Activated CD4-positive, alpha-beta memory T cell treated with anti-CD3 and anti-CD28 coated beads for 36 hours (primary cell): Measurements from ENCODE around the gene SLC13A3. TPM values are rescaled to one million over a fixed set of nuclear protein-coding genes. Genes with fewer than 3 reads are reported as not detected.

Experiments
- CTCF ChIA-PET: fragments of 350-600 bp; sonication (Branson Sonifier 250); formaldehyde crosslinking; loops from one replicate; lab custom pipeline; 2021; ENCODE audit warnings: antibody characterized with exemption, inconsistent platforms; lab: Charles Lee
- POLR2A ChIA-PET: fragments of 350-600 bp; sonication (Branson Sonifier 250); formaldehyde crosslinking; loops from one replicate; lab custom pipeline; 2021; ENCODE audit warnings: antibody characterized with exemption; lab: Charles Lee
- DNase-seq: peaks from one replicate; pipeline ENCODE4 v3.0.0-alpha.2; 2020
- H3K27ac Mint-ChIP-seq: one replicate; pipeline ENCODE4 v1.8.0; 2021; ENCODE audit warnings: mixed read lengths
- H3K27me3 Mint-ChIP-seq: one replicate; pipeline ENCODE4 v1.8.0; 2021; ENCODE audit warnings: mixed read lengths
- H3K36me3 Mint-ChIP-seq: one replicate; pipeline ENCODE4 v1.8.0; 2021; ENCODE audit warnings: mixed read lengths
- H3K4me1 Mint-ChIP-seq: one replicate; pipeline ENCODE4 v1.8.0; 2021; ENCODE audit warnings: low read depth, mixed read lengths
- H3K4me3 Mint-ChIP-seq: one replicate; pipeline ENCODE4 v1.8.0; 2021; ENCODE audit warnings: mild to moderate bottlenecking, mixed read lengths
- H3K9me3 Mint-ChIP-seq: one replicate; pipeline ENCODE4 v1.8.0; 2021; ENCODE audit warnings: mixed read lengths
- intact Hi-C: fragments of 100-400 bp; cut with micrococcal nuclease; formaldehyde crosslinking; loops from one replicate; pipeline ENCODE4 v1.15.1; 2023
- total RNA-seq, 2 experiments: library from RNA; stranded (reverse); gene quantifications; one replicate each; pipeline ENCODE4 v1.2.3, GENCODE V29; 2021

Gene SLC13A3
- total RNA-seq, 2 experiments from 2014 or later, result 0.10 TPM; not detected in 1

GRCh38 chr20:46646659-46647380 is 4.4 kb downstream of the SLC13A3 start:
- no peak overlapping the region for H3K27ac Mint-ChIP-seq
- no peak overlapping the region for H3K4me3 Mint-ChIP-seq
- ChIA-PET CTCF (no interaction called here), POLR2A (no interaction called here)
- H3K4me1 Mint-ChIP-seq, result no peaks in the 10 kb centered on the region
- no peaks in the 10 kb centered on the region for H3K9me3 Mint-ChIP-seq
- H3K27me3 Mint-ChIP-seq, result peaks cover 19% of the 10 kb centered on the region
- intact Hi-C loops, result no loop called here
- DNase-seq, result no peak
- H3K36me3 Mint-ChIP-seq, result no peaks in the 10 kb centered on the region

GRCh38 chr20:46646122-46646521 is 5.1 kb downstream of the SLC13A3 start:
- peaks cover 17% of the 10 kb centered on the region for H3K27me3 Mint-ChIP-seq
- DNase-seq, result no peak
- POLR2A ChIA-PET, result no interaction called here

GRCh38 chr20:46644733-46645132 is 6.5 kb downstream of the SLC13A3 start:
- no peaks in the 10 kb centered on the region for H3K4me1 Mint-ChIP-seq
- no peak for DNase-seq
- no peak overlapping the region for H3K4me3 Mint-ChIP-seq
- H3K27me3 Mint-ChIP-seq, result peaks cover 6% of the 10 kb centered on the region
- no peaks in the 10 kb centered on the region for H3K9me3 Mint-ChIP-seq
- ChIA-PET CTCF (no interaction called here), POLR2A (no interaction called here)
- intact Hi-C loops, result no loop called here
- H3K27ac Mint-ChIP-seq, result no peak overlapping the region
- H3K36me3 Mint-ChIP-seq, result no peaks in the 10 kb centered on the region

More at GRCh38 chr20:46646122-46646521, 5.1 kb downstream of the SLC13A3 start:
- Mint-ChIP-seq H3K36me3 (no peaks in the 10 kb centered on the region), H3K4me3 (no peak overlapping the region), H3K4me1 (no peaks in the 10 kb centered on the region), H3K9me3 (no peaks in the 10 kb centered on the region), H3K27ac (no peak overlapping the region)
- CTCF ChIA-PET, result no interaction called here
- intact Hi-C loops, result no loop called here

GRCh38 chr20:46644160-46644559 is 7.1 kb downstream of the SLC13A3 start:
- ChIA-PET POLR2A (no interaction called here), CTCF (no interaction called here)
- H3K4me3 Mint-ChIP-seq, result no peak overlapping the region
- no peak for DNase-seq
- H3K27me3 Mint-ChIP-seq, result peaks cover 4% of the 10 kb centered on the region
- no peak overlapping the region for H3K27ac Mint-ChIP-seq
- no peaks in the 10 kb centered on the region for H3K9me3 Mint-ChIP-seq
- H3K4me1 Mint-ChIP-seq, result no peaks in the 10 kb centered on the region
- no peaks in the 10 kb centered on the region for H3K36me3 Mint-ChIP-seq
- intact Hi-C loops, result no loop called here

- Mint-ChIP-seq H3K27me3 (peaks cover 4% of the 10 kb centered on the region), H3K4me1 (no peaks in the 10 kb centered on the region), H3K4me3 (no peak overlapping the region), H3K27ac (no peak overlapping the region), H3K9me3 (no peaks in the 10 kb centered on the region), H3K36me3 (no peaks in the 10 kb centered on the region)
- CTCF ChIA-PET, result no interaction called here
- no peak for DNase-seq
- intact Hi-C loops, result no loop called here
- POLR2A ChIA-PET, result no interaction called here
Measured at GRCh38 chr20:46642969-46643343, 8.3 kb downstream of the SLC13A3 start.

GRCh38 chr20:46642265-46642968 is 8.8 kb downstream of the SLC13A3 start:
- intact Hi-C loops, result no loop called here
- Mint-ChIP-seq H3K4me3 (no peak overlapping the region), H3K27ac (no peak overlapping the region), H3K4me1 (no peaks in the 10 kb centered on the region), H3K36me3 (no peaks in the 10 kb centered on the region), H3K9me3 (no peaks in the 10 kb centered on the region), H3K27me3 (peaks cover 4% of the 10 kb centered on the region)
- DNase-seq, result no peak
- ChIA-PET CTCF (no interaction called here), POLR2A (no interaction called here)

- intact Hi-C loops, result no loop called here
- POLR2A ChIA-PET, result no interaction called here
- DNase-seq, result no peak
- Mint-ChIP-seq H3K4me1 (no peaks in the 10 kb centered on the region), H3K4me3 (no peak overlapping the region), H3K9me3 (no peaks in the 10 kb centered on the region), H3K36me3 (no peaks in the 10 kb centered on the region), H3K27ac (no peak overlapping the region), H3K27me3 (peaks cover 4% of the 10 kb centered on the region)
- CTCF ChIA-PET, result no interaction called here
Measured at GRCh38 chr20:46641424-46641823, 9.8 kb downstream of the SLC13A3 start.

GRCh38 chr20:46640536-46641311 is 10.5 kb downstream of the SLC13A3 start:
- intact Hi-C loops, result no loop called here
- CTCF ChIA-PET, result no interaction called here
- DNase-seq, result no peak

GRCh38 chr20:46640044-46640443 is 11.2 kb downstream of the SLC13A3 start:
- ChIA-PET CTCF (no interaction called here), POLR2A (no interaction called here)
- H3K36me3 Mint-ChIP-seq, result no peaks in the 10 kb centered on the region
- DNase-seq, result no peak
- H3K27ac Mint-ChIP-seq, result no peak overlapping the region
- intact Hi-C loops, result no loop called here
- no peak overlapping the region for H3K4me3 Mint-ChIP-seq
- H3K9me3 Mint-ChIP-seq, result no peaks in the 10 kb centered on the region
- H3K27me3 Mint-ChIP-seq, result peaks cover 13% of the 10 kb centered on the region
- H3K4me1 Mint-ChIP-seq, result no peaks in the 10 kb centered on the region

More at GRCh38 chr20:46640536-46641311, 10.5 kb downstream of the SLC13A3 start:
- Mint-ChIP-seq H3K27me3 (peaks cover 9% of the 10 kb centered on the region), H3K9me3 (no peaks in the 10 kb centered on the region), H3K27ac (no peak overlapping the region), H3K36me3 (no peaks in the 10 kb centered on the region), H3K4me1 (no peaks in the 10 kb centered on the region), H3K4me3 (no peak overlapping the region)
- POLR2A ChIA-PET, result no interaction called here

GRCh38 chr20:46639587-46639986 is 11.7 kb downstream of the SLC13A3 start:
- no peaks in the 10 kb centered on the region for H3K4me1 Mint-ChIP-seq
- H3K27ac Mint-ChIP-seq, result no peak overlapping the region
- no peak overlapping the region for H3K4me3 Mint-ChIP-seq
- intact Hi-C loops, result no loop called here
- DNase-seq, result no peak
- ChIA-PET POLR2A (no interaction called here), CTCF (no interaction called here)
- H3K9me3 Mint-ChIP-seq, result no peaks in the 10 kb centered on the region
- H3K36me3 Mint-ChIP-seq, result no peaks in the 10 kb centered on the region
- peaks cover 13% of the 10 kb centered on the region for H3K27me3 Mint-ChIP-seq

GRCh38 chr20:46638898-46639274 is 12.4 kb downstream of the SLC13A3 start:
- Mint-ChIP-seq H3K36me3 (no peaks in the 10 kb centered on the region), H3K4me1 (no peaks in the 10 kb centered on the region), H3K9me3 (no peaks in the 10 kb centered on the region), H3K27me3 (peaks cover 13% of the 10 kb centered on the region), H3K4me3 (no peak overlapping the region), H3K27ac (no peak overlapping the region)
- POLR2A ChIA-PET, result interaction anchor here (0.7 kb wide), 1 partner anchor 55 kb away, joined by 3 read pairs; no protein-coding TSS in a partner anchor
- CTCF ChIA-PET, result no interaction called here
- intact Hi-C loops, result no loop called here
- no peak for DNase-seq

- Mint-ChIP-seq H3K36me3 (no peaks in the 10 kb centered on the region), H3K4me1 (no peaks in the 10 kb centered on the region), H3K4me3 (no peak overlapping the region), H3K9me3 (no peaks in the 10 kb centered on the region), H3K27ac (no peak overlapping the region), H3K27me3 (peaks cover 13% of the 10 kb centered on the region)
- intact Hi-C loops, result no loop called here
- POLR2A ChIA-PET, result interaction anchor here (0.7 kb wide), 1 partner anchor 56 kb away, joined by 3 read pairs; no protein-coding TSS in a partner anchor
- DNase-seq, result no peak
- CTCF ChIA-PET, result no interaction called here
Measured at GRCh38 chr20:46638134-46638897, 12.9 kb downstream of the SLC13A3 start.
